HCT116 (cell line): Measurements from ENCODE around the gene LSM7. TPM values are rescaled to one million over a fixed set of nuclear protein-coding genes. Genes with fewer than 3 reads are reported as not detected.

Experiments used
- ATAC-seq: fragments of 200-7000 bp; cut with Tn5 transposase; 2 replicates; pipeline ENCODE4 v1.9.1; 2020; ENCODE audit warnings: mild to moderate bottlenecking, moderate library complexity
- BruUV-seq: library from RNA; stranded (reverse); fragments of 400-500 nt; replicated peaks from 2 replicates; lab custom pipeline; 2021; lab: Mats Ljungman, UMichigan
- CTCF ChIA-PET: fragments of 300-600 bp; sonication (Branson Sonifier 250); formaldehyde crosslinking; loops from one replicate; lab custom pipeline; 2021; ENCODE audit warnings: antibody characterized with exemption; lab: Charles Lee
- POLR2A ChIA-PET: fragments of 300-600, 350-600 bp; sonication (Branson Sonifier 250); formaldehyde crosslinking; loops from one replicate; lab custom pipeline; 2021; ENCODE audit warnings: antibody characterized with exemption; lab: Charles Lee
- RAD21 ChIA-PET, 2 experiments: fragments of 300-600 bp; sonication (Branson Sonifier 250); formaldehyde crosslinking; loops; one replicate each; lab custom pipeline; 2023; ENCODE audit warnings: low total read pairs in 2 of 2; ENCODE audit not compliant: uncharacterized antibody in 2 of 2, unreplicated experiment in 2 of 2, low non-redundant PET in 1 of 2; lab: Charles Lee
- DNase-seq: peaks from one replicate; pipeline ENCODE4 v3.0.0-alpha.2; 2010; ENCODE audit warnings: low read depth, low spot score
- H2AFZ ChIP-seq: fragments of 200-600 bp; shearing (Covaris generic), sonication (generic); 2 replicates; pipeline ENCODE4 v1.6.1; 2017; ENCODE audit warnings: low read depth, mixed run types, mixed read lengths, antibody characterized with exemption, low read length; ENCODE audit not compliant: poor library complexity, severe bottlenecking
- H3K27ac ChIP-seq: 2 replicates; pipeline ENCODE4 v1.5.1; 2012; ENCODE audit warnings: low read depth, low read length
- H3K27me3 ChIP-seq: fragments of 200-600 bp; sonication (generic); 2 replicates; pipeline ENCODE4 v1.6.1; 2016; ENCODE audit warnings: mixed run types, low read length, mixed read lengths; ENCODE audit not compliant: insufficient read depth
- H3K36me3 ChIP-seq, 2 experiments: fragments of 200-500 bp in 1 of 2; fragments of 200-600 bp in 1 of 2; sonication (Bioruptor generic) in 1 of 2; sonication (generic) in 1 of 2; 2 replicates each; pipeline versions ENCODE4 v1.5.1 to v1.6.1; 2014 to 2016; ENCODE audit warnings: low read length in 2 of 2, inconsistent platforms in 1 of 2, mixed read lengths in 1 of 2, mixed run types in 1 of 2; ENCODE audit not compliant: insufficient read depth in 2 of 2, control insufficient read depth in 1 of 2
- H3K4me1 ChIP-seq, 2 experiments: fragments of 200-600 bp in 1 of 2; sonication (generic) in 1 of 2; 2 replicates each; pipeline versions ENCODE4 v1.5.1 to v1.6.1; 2012 to 2017; ENCODE audit warnings: low read length in 2 of 2, inconsistent platforms in 1 of 2, mild to moderate bottlenecking in 1 of 2, mixed read lengths in 1 of 2, mixed run types in 1 of 2, moderate library complexity in 1 of 2; ENCODE audit not compliant: insufficient read depth in 2 of 2, control insufficient read depth in 1 of 2
- H3K4me2 ChIP-seq: fragments of 200-600 bp; sonication (generic); 2 replicates; pipeline ENCODE4 v1.6.1; 2017; ENCODE audit warnings: mixed run types, low read length, mixed read lengths
- H3K4me3 ChIP-seq, 2 experiments: fragments of 200-600 bp in 1 of 2; sonication (generic) in 1 of 2; replicated peaks in 1 of 2; 2 replicates each; pipeline ENCODE4 v1.5.1; 2011 to 2016; ENCODE audit warnings: low read length in 2 of 2, control low read depth in 1 of 2, low read depth in 1 of 2, mild to moderate bottlenecking in 1 of 2, mixed read lengths in 1 of 2, mixed run types in 1 of 2
- H3K79me2 ChIP-seq: fragments of 200-600 bp; sonication (generic); 2 replicates; pipeline ENCODE4 v1.6.1; 2017; ENCODE audit warnings: mild to moderate bottlenecking, mixed run types, low read length, moderate library complexity, mixed read lengths; ENCODE audit not compliant: insufficient read depth
- H3K9ac ChIP-seq: fragments of 200-600 bp; sonication (generic); 2 replicates; pipeline ENCODE4 v1.6.1; 2016; ENCODE audit warnings: low read length, mixed read lengths
- H3K9me2 ChIP-seq: fragments of 200-600 bp; sonication (generic), shearing (Covaris generic); 2 replicates; pipeline ENCODE4 v1.6.1; 2017; ENCODE audit warnings: mixed run types, mild to moderate bottlenecking, moderate library complexity; ENCODE audit not compliant: insufficient read depth
- H3K9me3 ChIP-seq, 2 experiments: fragments of 200-500 bp in 1 of 2; fragments of 200-600 bp in 1 of 2; sonication (Bioruptor generic) in 1 of 2; sonication (generic) in 1 of 2; 2 replicates each; pipeline ENCODE4 v1.6.1; 2014 to 2017; ENCODE audit warnings: low read length in 2 of 2, mixed read lengths in 2 of 2, inconsistent platforms in 1 of 2, low read depth in 1 of 2, mild to moderate bottlenecking in 1 of 2, mixed run types in 1 of 2, moderate library complexity in 1 of 2; ENCODE audit not compliant: control insufficient read depth in 1 of 2, insufficient read depth in 1 of 2
- H4K20me1 ChIP-seq: fragments of 200-600 bp; sonication (generic), shearing (Covaris generic); 2 replicates; pipeline ENCODE4 v1.6.1; 2017; ENCODE audit warnings: mixed run types, mild to moderate bottlenecking, moderate library complexity; ENCODE audit not compliant: insufficient read depth
- ATF3 ChIP-seq: IDR thresholded peaks from 2 replicates; pipeline ENCODE4 v1.6.1; 2012
- CBX3 ChIP-seq: IDR thresholded peaks from 2 replicates; pipeline ENCODE4 v1.6.1; 2012; ENCODE audit warnings: low read depth
- EZH2 ChIP-seq: fragments of 200-600 bp; sonication (generic); IDR thresholded peaks from 2 replicates; pipeline ENCODE4 v1.6.1; 2017; ENCODE audit warnings: antibody characterized with exemption, mixed run types
- FOSL1 ChIP-seq: IDR thresholded peaks from 2 replicates; pipeline ENCODE4 v1.6.1; 2012; ENCODE audit warnings: low read depth
- REST ChIP-seq: IDR thresholded peaks from 2 replicates; pipeline ENCODE4 v1.6.1; 2012; ENCODE audit warnings: low read depth
- YY1 ChIP-seq: IDR thresholded peaks from 2 replicates; pipeline ENCODE4 v1.6.1; 2011; ENCODE audit warnings: low read length, low read depth, moderate library complexity, mild to moderate bottlenecking; ENCODE audit not compliant: insufficient replicate concordance; ENCODE audit errors: extremely low read depth
- intact Hi-C: fragments of 100-400 bp; cut with micrococcal nuclease; formaldehyde crosslinking; loops from 2 replicates; pipeline ENCODE4 v1.10.0; 2022
- total RNA-seq: library from RNA; stranded (reverse); gene quantifications from one replicate; pipeline ENCODE4 v1.2.1, GENCODE V29; 2021; ENCODE audit not compliant: unreplicated experiment

The LSM7 gene
- total RNA-seq, 1 experiment from 2014 or later, result 190 TPM

- Histone ChIP-seq H3K27me3 (peaks cover 3% of the 10 kb centered on the region; the same call in 1 of the 2 replicates), H3K4me3 (no peak overlapping the region), H3K27ac (no peak overlapping the region), H3K9ac (no peak overlapping the region), H3K9me3 (no peaks in the 10 kb centered on the region), H3K79me2 (no peaks in the 10 kb centered on the region), H4K20me1 (no peaks in the 10 kb centered on the region), H2AFZ (no peak overlapping the region), H3K4me2 (no peak overlapping the region), H3K9me2 (no peaks in the 10 kb centered on the region), H3K4me1 (no peaks in the 10 kb centered on the region), H3K36me3 (no peaks in the 10 kb centered on the region; a peak in 1 of 4 replicates)
- ATAC-seq (no peak), DNase-seq (no peak)
- intact Hi-C loops, result no loop called here
- ChIA-PET RAD21 (no interaction called here), POLR2A (no interaction called here), CTCF (no interaction called here)
- BruUV-seq, result no TSS peak
- TF ChIP-seq REST, result no peak
- no peak for TF ChIP-seq YY1
- no peak for TF ChIP-seq CBX3
- no peak for TF ChIP-seq FOSL1
- TF ChIP-seq EZH2, result no peak
- no peak for TF ChIP-seq ATF3
These were observed 25.7 kb upstream of the LSM7 start for GRCh38 chr19:2353887-2354592.
